Colonic mucosa (tissue), 4 donors: ENCODE data around the gene KDM4F. TPM values are rescaled to one million over a fixed set of nuclear protein-coding genes. Genes with fewer than 3 reads are reported as not detected.

ENCODE experiments used
- DNase-seq: peaks from one replicate; pipeline ENCODE4 v3.0.0-alpha.2; 2020
- H3K27ac ChIP-seq: fragments of 200-600 bp; one replicate; pipeline ENCODE4 v1.8.0; 2021
- H3K27me3 ChIP-seq: fragments of 200-600 bp; one replicate; pipeline ENCODE4 v1.8.0; 2021
- H3K36me3 ChIP-seq: fragments of 200-600 bp; one replicate; pipeline ENCODE4 v1.8.0; 2021
- H3K4me1 ChIP-seq: fragments of 200-600 bp; one replicate; pipeline ENCODE4 v1.8.0; 2021; ENCODE audit warnings: mild to moderate bottlenecking
- H3K4me3 ChIP-seq: fragments of 200-600 bp; one replicate; pipeline ENCODE4 v1.8.0; 2021
- H3K9ac ChIP-seq, 2 donors: one replicate each; pipeline ENCODE4 v1.7.0; 2013; ENCODE audit warnings: control low read depth in 2 of 2, low read depth in 2 of 2, low read length in 2 of 2
- H3K9me3 ChIP-seq: fragments of 200-600 bp; one replicate; pipeline ENCODE4 v1.8.0; 2021
- CTCF ChIP-seq: fragments of 200-600 bp; IDR thresholded peaks from one replicate; pipeline ENCODE4 v1.8.0; 2022; ENCODE audit warnings: antibody characterized with exemption, mild to moderate bottlenecking
- intact Hi-C: fragments of 100-400 bp; cut with DNase I; formaldehyde crosslinking; loops from one replicate; pipeline ENCODE4 v1.14.1; 2022
- total RNA-seq, 2 donors: library from RNA; stranded (reverse); fragmentation: NEBNext Ultra II Directional in 1 of 2; extraction: Animal tissue kit (Norgen Biotek cat#: 25700) in 1 of 2; gene quantifications; one replicate each; pipeline ENCODE4 v1.2.1, GENCODE V29; 2021
- donor health status: healthy.
- donor health status: DM: no; HTN: no; CAD: no.
- donor health status: DM: no; HTN: no; CAD: no.

KDM4F gene
- total RNA-seq, 2 donors from 2014 or later, result not detected

GRCh38 chr11:95042239-95042638, 7.0 kb upstream of the KDM4F start:
- H3K4me3 ChIP-seq, result no peak overlapping the region
- intact Hi-C loops, result no loop called here
- H3K36me3 ChIP-seq, result no peaks in the 10 kb centered on the region
- no peak overlapping the region for H3K9ac ChIP-seq
- no peak overlapping the region for H3K27ac ChIP-seq
- DNase-seq, result no peak
- no peak for TF ChIP-seq CTCF
- no peaks in the 10 kb centered on the region for H3K4me1 ChIP-seq
- no peaks in the 10 kb centered on the region for H3K27me3 ChIP-seq
- no peaks in the 10 kb centered on the region for H3K9me3 ChIP-seq

- Histone ChIP-seq H3K27me3 (no peaks in the 10 kb centered on the region), H3K9me3 (no peaks in the 10 kb centered on the region), H3K9ac (no peak overlapping the region), H3K4me3 (no peak overlapping the region), H3K27ac (no peak overlapping the region), H3K36me3 (no peaks in the 10 kb centered on the region), H3K4me1 (no peaks in the 10 kb centered on the region)
- DNase-seq, result no peak
- intact Hi-C loops, result no loop called here
- TF ChIP-seq CTCF, result no peak
Observed at GRCh38 chr11:95042906-95043305, 6.3 kb upstream of the KDM4F start.

- intact Hi-C loops, result no loop called here
- no peak for TF ChIP-seq CTCF
Observed at GRCh38 chr11:95044010-95044409, 5.2 kb upstream of the KDM4F start.

GRCh38 chr11:95045812-95046211, 3.4 kb upstream of the KDM4F start:
- no peak for TF ChIP-seq CTCF
- Histone ChIP-seq H3K9ac (no peak overlapping the region), H3K27ac (no peak overlapping the region), H3K4me1 (no peaks in the 10 kb centered on the region), H3K36me3 (no peaks in the 10 kb centered on the region), H3K9me3 (no peaks in the 10 kb centered on the region), H3K4me3 (no peak overlapping the region), H3K27me3 (no peaks in the 10 kb centered on the region)
- intact Hi-C loops, result no loop called here
- no peak for DNase-seq

More at GRCh38 chr11:95044010-95044409, 5.2 kb upstream of the KDM4F start:
- no peak for DNase-seq
- Histone ChIP-seq H3K9me3 (no peaks in the 10 kb centered on the region), H3K36me3 (no peaks in the 10 kb centered on the region), H3K9ac (no peak overlapping the region), H3K27me3 (no peaks in the 10 kb centered on the region), H3K4me1 (no peaks in the 10 kb centered on the region), H3K27ac (no peak overlapping the region), H3K4me3 (no peak overlapping the region)

- no peak overlapping the region for H3K9ac ChIP-seq
- no peak for TF ChIP-seq CTCF
- no peak overlapping the region for H3K4me3 ChIP-seq
- no peak for DNase-seq
- no peaks in the 10 kb centered on the region for H3K36me3 ChIP-seq
- H3K4me1 ChIP-seq, result no peaks in the 10 kb centered on the region
- no peaks in the 10 kb centered on the region for H3K27me3 ChIP-seq
- H3K27ac ChIP-seq, result no peak overlapping the region
- no peaks in the 10 kb centered on the region for H3K9me3 ChIP-seq
- intact Hi-C loops, result loop anchor here (10.0 kb wide), 1 partner anchor 714 kb away; no protein-coding TSS in a partner anchor
Observed at GRCh38 chr11:95050595-95051202, 1.5 kb downstream of the KDM4F start.
